HG03139 (cell line): ENCODE data around the gene MAPKAP1.

Experiments
- ATAC-seq: cut with Tn5 transposase; IDR thresholded peaks from one replicate; pipeline ENCODE4 v1.9.1; 2021; ENCODE audit not compliant: unreplicated experiment

Gene MAPKAP1

GRCh38 chr9:125646217-125646616, 60.8 kb downstream of the MAPKAP1 start:
- no peak for ATAC-seq

- no peak for ATAC-seq
Measured at GRCh38 chr9:125644819-125645507, 62.0 kb downstream of the MAPKAP1 start.

GRCh38 chr9:125642311-125642710, 64.7 kb downstream of the MAPKAP1 start:
- no peak for ATAC-seq

- ATAC-seq: no peak
Measured at GRCh38 chr9:125639057-125639456, 68.0 kb downstream of the MAPKAP1 start.

GRCh38 chr9:125638239-125639045, 68.6 kb downstream of the MAPKAP1 start:
- ATAC-seq: no peak

- ATAC-seq: no peak
Measured at GRCh38 chr9:125637241-125637640, 69.8 kb downstream of the MAPKAP1 start.

- no peak for ATAC-seq
Measured at GRCh38 chr9:125635888-125636287, 71.1 kb downstream of the MAPKAP1 start.

- no peak for ATAC-seq
Measured at GRCh38 chr9:125634040-125634717, 72.8 kb downstream of the MAPKAP1 start.

- no peak for ATAC-seq
Measured at GRCh38 chr9:125633116-125633745, 73.8 kb downstream of the MAPKAP1 start.

- peak; percentile 41 for ATAC-seq
Measured at GRCh38 chr9:125632321-125633115, 74.5 kb downstream of the MAPKAP1 start.

- no peak for ATAC-seq
Measured at GRCh38 chr9:125631391-125632085, 75.5 kb downstream of the MAPKAP1 start.

- no peak for ATAC-seq
Measured at GRCh38 chr9:125630436-125630835, 76.6 kb downstream of the MAPKAP1 start.

GRCh38 chr9:125629446-125629845, 77.6 kb downstream of the MAPKAP1 start:
- ATAC-seq: no peak

GRCh38 chr9:125626187-125626586, 80.8 kb downstream of the MAPKAP1 start:
- ATAC-seq: no peak

- ATAC-seq: no peak
Measured at GRCh38 chr9:125621170-125621569, 85.8 kb downstream of the MAPKAP1 start.

GRCh38 chr9:125620216-125620615, 86.8 kb downstream of the MAPKAP1 start:
- ATAC-seq: no peak

- no peak for ATAC-seq
Measured at GRCh38 chr9:125617087-125617486, 89.9 kb downstream of the MAPKAP1 start.

- ATAC-seq: no peak
Measured at GRCh38 chr9:125613141-125613540, 93.9 kb downstream of the MAPKAP1 start.

- ATAC-seq: no peak
Measured at GRCh38 chr9:125612616-125613015, 94.4 kb downstream of the MAPKAP1 start.
